DND-41 (cell line): ENCODE measurements around the gene UPK3BL1.
A peak's percentile ranks its signal among the peaks of the same experiment; 100 is the strongest.
"Not testable (repeated sequence)": the region's sequence is repeated elsewhere in the genome, so short reads cannot be mapped to it uniquely, and the experiment has no call there.

Experiments used
- ATAC-seq: fragments of 200-7000 bp; cut with Tn5 transposase; 3 replicates; pipeline ENCODE4 v1.9.1; 2021; ENCODE audit warnings: low read depth; ENCODE audit not compliant: insufficient read depth
- DNase-seq: peaks from one replicate; pipeline ENCODE4 v3.0.0-alpha.2; 2020
- H2AFZ ChIP-seq: 2 replicates; pipeline ENCODE4 v1.6.0; 2012; ENCODE audit warnings: low read depth, low read length
- H3K27ac ChIP-seq: 2 replicates; pipeline ENCODE4 v1.5.1; 2012; ENCODE audit warnings: low read length, inconsistent platforms
- H3K27me3 ChIP-seq: fragments of 200-600 bp; sonication (generic); 2 replicates; pipeline ENCODE4 v1.6.0; 2012; ENCODE audit warnings: low read length, mild to moderate bottlenecking, inconsistent platforms; ENCODE audit not compliant: insufficient read depth, poor library complexity
- H3K36me3 ChIP-seq: 2 replicates; pipeline ENCODE4 v1.5.1; 2012; ENCODE audit warnings: low read length, inconsistent platforms; ENCODE audit not compliant: insufficient read depth
- H3K4me1 ChIP-seq: 2 replicates; pipeline ENCODE4 v1.5.1; 2012; ENCODE audit warnings: mild to moderate bottlenecking, low read length; ENCODE audit not compliant: insufficient read depth
- H3K4me2 ChIP-seq: 2 replicates; pipeline ENCODE4 v1.6.0; 2012; ENCODE audit warnings: mild to moderate bottlenecking, moderate library complexity, low read length, inconsistent platforms; ENCODE audit not compliant: insufficient read depth
- H3K4me3 ChIP-seq, 2 experiments: fragments of 200-600 bp in 1 of 2; shearing (Covaris generic) in 1 of 2; 2 replicates each; pipeline ENCODE4 v1.5.1; 2012 to 2016; ENCODE audit warnings: inconsistent platforms in 2 of 2, low read length in 2 of 2, mild to moderate bottlenecking in 2 of 2, low read depth in 1 of 2, moderate library complexity in 1 of 2
- H3K79me2 ChIP-seq: 2 replicates; pipeline ENCODE4 v1.6.0; 2012; ENCODE audit warnings: low read length, inconsistent platforms; ENCODE audit not compliant: insufficient read depth
- H3K9ac ChIP-seq: 2 replicates; pipeline ENCODE4 v1.6.0; 2012; ENCODE audit warnings: low read depth, mild to moderate bottlenecking, inconsistent platforms, low read length, moderate library complexity
- H3K9me3 ChIP-seq: 2 replicates; pipeline ENCODE4 v1.5.1; 2012; ENCODE audit warnings: low read length, moderate library complexity, mild to moderate bottlenecking, inconsistent platforms; ENCODE audit not compliant: insufficient read depth, severe bottlenecking
- H4K20me1 ChIP-seq: 2 replicates; pipeline ENCODE4 v1.6.0; 2012; ENCODE audit warnings: low read length; ENCODE audit not compliant: insufficient read depth

The UPK3BL1 gene

GRCh38 chr7:102615930-102616329 is 26.7 kb downstream of the UPK3BL1 start:
- H3K4me3 ChIP-seq, H3K27ac ChIP-seq, H3K27me3 ChIP-seq, H3K36me3 ChIP-seq, H3K4me2 ChIP-seq, H3K9me3 ChIP-seq, H3K79me2 ChIP-seq, H3K9ac ChIP-seq, ATAC-seq, H2AFZ ChIP-seq, H4K20me1 ChIP-seq, H3K4me1 ChIP-seq, DNase-seq: not testable (repeated sequence)

- not testable (repeated sequence) for H3K9me3 ChIP-seq, H3K27me3 ChIP-seq, ATAC-seq, H3K9ac ChIP-seq, H3K27ac ChIP-seq, H3K79me2 ChIP-seq, H4K20me1 ChIP-seq, H3K4me3 ChIP-seq, H3K36me3 ChIP-seq, H3K4me1 ChIP-seq, H2AFZ ChIP-seq, DNase-seq, H3K4me2 ChIP-seq
Observed at GRCh38 chr7:102614873-102615272, 27.7 kb downstream of the UPK3BL1 start.

- not testable (repeated sequence) for H2AFZ ChIP-seq, H3K4me3 ChIP-seq, H3K36me3 ChIP-seq, H3K4me2 ChIP-seq, H3K9me3 ChIP-seq, H3K27me3 ChIP-seq, H4K20me1 ChIP-seq, H3K9ac ChIP-seq, H3K27ac ChIP-seq, H3K79me2 ChIP-seq, ATAC-seq, DNase-seq, H3K4me1 ChIP-seq
Observed at GRCh38 chr7:102614346-102614697, 28.3 kb downstream of the UPK3BL1 start.

- H3K27ac ChIP-seq, H3K4me2 ChIP-seq: not testable (repeated sequence)
Observed at GRCh38 chr7:102613575-102614345, 28.8 kb downstream of the UPK3BL1 start.

GRCh38 chr7:102611675-102612325 is 30.8 kb downstream of the UPK3BL1 start:
- not testable (repeated sequence) for H3K4me1 ChIP-seq, H3K27me3 ChIP-seq, H3K9ac ChIP-seq, ATAC-seq, H3K27ac ChIP-seq, H3K9me3 ChIP-seq, H3K36me3 ChIP-seq, H3K79me2 ChIP-seq, H4K20me1 ChIP-seq, H2AFZ ChIP-seq
- peak overlapping the region; percentile 59 for H3K4me2 ChIP-seq
- DNase-seq, result peak; percentile 39
- peak overlapping the region in 1 of 2 experiments; percentile 42; a peak in 2 of 4 replicates for H3K4me3 ChIP-seq

More at GRCh38 chr7:102613575-102614345, 28.8 kb downstream of the UPK3BL1 start:
- not testable (repeated sequence) for H3K4me1 ChIP-seq, H3K79me2 ChIP-seq, H3K36me3 ChIP-seq, H4K20me1 ChIP-seq, H3K9ac ChIP-seq, H3K27me3 ChIP-seq, H3K9me3 ChIP-seq, ATAC-seq, H3K4me3 ChIP-seq, H2AFZ ChIP-seq
- DNase-seq, result peak; percentile 7

GRCh38 chr7:102611013-102611674 is 31.4 kb downstream of the UPK3BL1 start:
- ATAC-seq, result peak; percentile 87
- not testable (repeated sequence) for DNase-seq, H3K27me3 ChIP-seq, H3K4me1 ChIP-seq, H3K27ac ChIP-seq, H3K4me3 ChIP-seq, H4K20me1 ChIP-seq, H3K4me2 ChIP-seq, H3K79me2 ChIP-seq, H3K36me3 ChIP-seq, H3K9me3 ChIP-seq, H3K9ac ChIP-seq, H2AFZ ChIP-seq

GRCh38 chr7:102610441-102610840 is 32.1 kb downstream of the UPK3BL1 start:
- not testable (repeated sequence) for H3K4me2 ChIP-seq, H2AFZ ChIP-seq, H3K27ac ChIP-seq, H3K9me3 ChIP-seq, DNase-seq, H3K36me3 ChIP-seq, H4K20me1 ChIP-seq, H3K4me1 ChIP-seq, H3K9ac ChIP-seq, ATAC-seq, H3K4me3 ChIP-seq, H3K27me3 ChIP-seq, H3K79me2 ChIP-seq

GRCh38 chr7:102609734-102610133 is 32.9 kb downstream of the UPK3BL1 start:
- H4K20me1 ChIP-seq, ATAC-seq, H3K27ac ChIP-seq, H3K4me3 ChIP-seq, H3K4me1 ChIP-seq, H3K36me3 ChIP-seq, H3K27me3 ChIP-seq, H3K4me2 ChIP-seq, H3K9ac ChIP-seq, DNase-seq, H3K79me2 ChIP-seq, H2AFZ ChIP-seq, H3K9me3 ChIP-seq: not testable (repeated sequence)
